Fibroblast of pulmonary artery (primary cell): Measurements from ENCODE around the gene PAX5.

ENCODE experiments used
- DNase-seq: peaks from one replicate; pipeline ENCODE4 v3.0.0-alpha.2; 2010; ENCODE audit warnings: low read depth
- H3K4me3 ChIP-seq: replicated peaks from 2 replicates; pipeline ENCODE4 v1.5.1; 2011; ENCODE audit warnings: low read depth, mild to moderate bottlenecking, control low read depth, low read length, moderate library complexity
- CTCF ChIP-seq: IDR thresholded peaks from 2 replicates; pipeline ENCODE4 v1.5.1; 2011; ENCODE audit warnings: mild to moderate bottlenecking, control low read depth, low read length, inconsistent platforms; ENCODE audit errors: missing control alignments

PAX5 gene

GRCh38 chr9:36902861-36903524, 131.1 kb downstream of the PAX5 start:
- no peak for DNase-seq

GRCh38 chr9:36902080-36902716, 131.9 kb downstream of the PAX5 start:
- TF ChIP-seq CTCF = no peak
- no peak overlapping the region for H3K4me3 ChIP-seq
- no peak for DNase-seq

More at GRCh38 chr9:36902861-36903524, 131.1 kb downstream of the PAX5 start:
- TF ChIP-seq CTCF = no peak
- no peak overlapping the region for H3K4me3 ChIP-seq

- DNase-seq = no peak
- TF ChIP-seq CTCF = no peak
Observed at GRCh38 chr9:36901528-36901927, 132.5 kb downstream of the PAX5 start.

GRCh38 chr9:36900856-36901220, 133.2 kb downstream of the PAX5 start:
- no peak for TF ChIP-seq CTCF
- DNase-seq = no peak
- no peak overlapping the region for H3K4me3 ChIP-seq

More at GRCh38 chr9:36901528-36901927, 132.5 kb downstream of the PAX5 start:
- H3K4me3 ChIP-seq = no peak overlapping the region

- no peak for DNase-seq
- TF ChIP-seq CTCF = no peak
- no peak overlapping the region for H3K4me3 ChIP-seq
Observed at GRCh38 chr9:36900136-36900855, 133.8 kb downstream of the PAX5 start.

GRCh38 chr9:36899406-36899805, 134.7 kb downstream of the PAX5 start:
- DNase-seq = no peak
- H3K4me3 ChIP-seq = no peak overlapping the region
- TF ChIP-seq CTCF = no peak
